Hematopoietic multipotent progenitor cell treated with erythropoietin and hydrocortisone succinate and interleukin-3 and kit ligand, for 8 days (in vitro differentiated cells): ENCODE results near the gene HADHB.
"Not testable (repeated sequence)": the region's sequence is repeated elsewhere in the genome, so short reads cannot be mapped to it uniquely, and the experiment has no call there.

ENCODE experiments used
- DNase-seq: peaks from one replicate; pipeline ENCODE4 v3.0.0-alpha.2; 2015

Gene HADHB

GRCh38 chr2:26298286-26298637 is 53.5 kb downstream of the HADHB start:
- no peak for DNase-seq

DNA sequence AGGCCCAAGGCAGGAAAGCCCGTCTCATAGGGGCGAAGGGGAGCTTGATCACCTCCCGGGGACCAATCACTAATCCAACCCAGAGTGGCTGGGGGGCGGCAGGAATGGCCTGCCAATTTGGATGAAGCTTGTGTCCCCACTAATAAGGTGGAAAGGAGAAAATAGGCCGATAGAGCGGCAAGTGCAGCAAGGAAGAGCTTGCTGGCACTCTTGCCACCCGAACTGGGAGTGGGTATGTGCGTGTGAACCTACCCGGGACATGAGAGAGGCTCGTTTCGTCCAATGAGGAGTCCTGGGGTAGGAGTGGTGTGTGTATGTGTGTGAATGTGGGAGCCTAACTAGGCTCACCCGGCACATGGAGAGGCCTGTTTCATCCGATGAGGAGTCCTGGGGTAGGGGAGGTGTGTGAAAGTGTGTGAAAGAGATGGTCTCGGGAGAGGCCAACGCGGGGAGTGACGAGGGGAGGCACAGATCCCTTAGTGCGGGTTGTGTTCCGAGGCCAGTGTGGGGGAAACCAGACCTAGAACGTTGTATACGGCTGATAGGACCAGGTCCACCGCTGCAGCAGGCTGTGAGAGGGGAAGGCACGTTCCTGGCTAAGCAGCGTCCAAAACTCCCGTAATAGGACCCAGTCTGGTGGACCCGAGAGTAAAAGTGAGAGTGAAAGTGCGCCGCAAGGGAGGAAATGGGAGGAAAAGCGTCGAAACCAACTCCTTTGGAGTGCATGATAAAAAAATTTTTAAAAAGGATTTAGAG is 54.1 kb downstream of the HADHB start:
- peak; percentile 64 for DNase-seq

DNA sequence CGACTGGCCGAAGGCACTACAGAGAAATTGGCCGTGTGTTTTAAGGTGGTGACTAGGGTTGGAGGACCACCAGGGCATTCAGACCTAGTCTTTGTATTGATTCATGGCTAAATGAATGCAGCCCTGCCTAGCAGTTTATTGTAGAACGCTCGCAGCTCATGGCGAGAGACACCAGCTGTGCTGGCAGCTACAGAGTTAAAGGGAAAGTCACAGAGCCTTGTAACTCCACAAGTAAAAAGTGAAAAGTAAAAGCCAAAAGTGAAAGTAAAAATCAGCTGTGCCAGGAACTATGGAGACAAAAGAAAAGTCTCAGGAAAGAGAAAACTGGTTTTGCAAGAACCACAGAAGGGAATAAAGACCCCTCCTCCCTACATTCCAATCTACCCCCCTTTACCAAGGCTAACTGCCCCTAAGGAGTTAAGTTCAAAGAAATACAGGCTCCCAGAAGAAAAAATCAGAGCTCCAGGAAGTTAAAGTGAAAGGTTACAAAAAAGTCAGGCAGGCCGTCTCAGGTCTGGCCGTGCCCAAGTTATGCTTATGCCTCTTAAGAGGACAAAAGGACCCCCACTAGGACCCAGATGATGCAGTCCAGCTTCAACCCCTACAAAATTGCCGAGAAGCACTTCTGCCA is 54.8 kb downstream of the HADHB start:
- peak; percentile 37 for DNase-seq

DNA sequence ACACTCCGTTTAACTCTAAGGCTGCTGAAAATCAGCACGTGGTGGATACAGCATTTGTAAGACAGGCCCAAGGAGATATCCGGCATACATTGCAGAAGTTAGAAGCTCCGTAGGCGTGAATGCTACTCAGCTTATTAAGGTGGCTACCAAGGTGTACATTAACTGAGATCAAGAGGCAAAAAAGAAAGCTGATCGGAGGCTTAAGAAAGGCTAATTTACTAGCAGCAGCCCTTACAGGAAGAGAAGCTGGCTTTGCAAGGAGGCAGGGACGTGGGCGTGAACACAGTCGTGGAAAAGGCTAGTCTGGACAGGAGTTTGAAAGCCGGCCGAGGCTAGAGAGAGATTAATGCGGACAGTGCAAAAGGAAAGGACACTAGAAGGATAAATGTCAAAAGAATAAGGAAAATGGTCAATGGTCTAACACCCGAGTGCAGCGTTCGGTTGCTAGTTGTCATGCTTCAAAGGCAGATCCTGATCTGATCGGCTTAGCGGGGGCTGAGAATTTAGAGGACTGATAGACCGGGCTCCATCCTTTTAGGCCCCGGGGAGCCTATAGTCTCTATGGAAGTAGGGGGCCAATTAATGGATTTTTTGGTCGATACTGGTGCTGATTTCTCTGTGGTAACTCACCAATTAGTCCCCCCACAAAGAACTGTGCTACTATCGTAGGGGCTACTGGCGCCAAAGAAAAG is 55.6 kb downstream of the HADHB start:
- DNase-seq: no peak

DNA sequence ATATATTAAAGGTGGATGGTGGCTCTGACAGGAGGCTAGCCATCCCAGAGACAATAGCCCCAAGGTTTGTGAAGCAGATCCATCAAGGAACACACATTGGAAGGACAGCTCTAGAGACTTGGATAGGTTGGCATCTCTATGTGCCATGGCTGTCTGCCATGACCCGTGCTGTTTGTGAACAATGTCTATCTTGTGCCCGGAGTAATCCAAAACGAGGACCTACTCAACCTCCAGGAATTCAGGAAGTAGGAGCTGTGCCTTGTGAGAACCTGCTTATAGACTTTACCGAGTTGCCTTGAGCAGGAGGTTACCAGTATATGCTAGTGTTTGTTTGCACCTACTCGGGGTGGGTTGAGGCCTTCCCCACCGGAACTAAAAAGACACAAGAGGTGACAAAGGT is 58.1 kb downstream of the HADHB start:
- no peak for DNase-seq

DNA sequence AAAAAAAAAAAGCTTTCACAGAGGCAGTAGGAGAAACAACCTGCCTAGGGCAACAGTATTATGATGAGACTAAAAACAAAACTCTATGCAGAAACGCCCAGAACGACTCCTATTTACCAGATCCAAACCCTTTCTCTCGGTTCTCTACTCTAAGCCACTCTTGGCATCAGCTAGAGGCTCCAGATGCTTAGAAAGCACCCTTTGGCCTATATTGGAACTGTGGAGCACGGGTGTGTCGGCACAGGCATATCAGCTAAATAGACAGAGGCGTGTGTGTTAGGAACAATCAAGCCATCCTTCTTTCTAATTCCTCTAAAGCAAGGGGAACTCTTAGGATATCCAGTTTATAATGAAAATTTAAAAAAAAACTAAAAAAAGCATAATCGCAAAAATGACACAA is 60.4 kb downstream of the HADHB start:
- DNase-seq: not testable (repeated sequence)

DNA sequence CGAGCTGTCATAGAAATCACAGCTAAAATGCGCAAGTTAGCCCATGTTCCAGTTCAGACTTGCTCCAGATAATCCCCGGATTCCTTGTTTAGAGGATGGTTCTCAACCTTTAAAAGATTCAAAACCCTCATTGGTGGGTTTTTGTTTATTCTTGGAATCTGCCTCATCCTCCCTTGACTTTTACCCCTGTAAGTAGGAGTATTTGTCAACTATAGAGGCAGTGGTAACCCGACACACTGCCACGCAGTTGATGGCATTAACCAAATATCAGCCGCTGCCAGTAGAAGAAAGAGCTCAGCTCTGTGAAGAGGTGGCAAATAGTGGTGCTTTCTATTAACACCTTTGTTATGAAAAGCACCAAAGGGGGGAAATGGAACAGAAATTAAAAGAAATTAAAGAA is 60.8 kb downstream of the HADHB start:
- DNase-seq: no peak

- DNase-seq: no peak
These were observed 65.2 kb downstream of the HADHB start for GRCh38 chr2:26309921-26310320.

DNA sequence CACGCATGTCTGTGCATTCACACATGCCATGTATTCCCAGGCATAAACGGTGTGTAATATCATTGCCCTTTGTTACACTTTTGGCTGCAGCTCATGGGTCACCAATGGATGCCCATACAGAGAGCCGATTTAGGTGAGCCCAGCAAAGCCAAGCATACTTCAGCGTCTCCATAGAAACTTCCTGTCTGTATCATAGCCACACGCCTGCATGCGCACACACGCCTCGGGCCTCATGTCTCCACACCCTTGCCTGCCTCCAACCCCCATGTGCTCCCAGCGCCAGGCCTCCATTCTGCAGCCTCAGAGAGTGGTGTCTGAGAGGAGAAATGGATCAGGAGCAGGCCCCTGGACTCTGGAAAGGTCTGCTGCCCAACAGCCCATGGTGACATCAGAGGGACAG is 67.7 kb downstream of the HADHB start:
- DNase-seq: no peak

DNA sequence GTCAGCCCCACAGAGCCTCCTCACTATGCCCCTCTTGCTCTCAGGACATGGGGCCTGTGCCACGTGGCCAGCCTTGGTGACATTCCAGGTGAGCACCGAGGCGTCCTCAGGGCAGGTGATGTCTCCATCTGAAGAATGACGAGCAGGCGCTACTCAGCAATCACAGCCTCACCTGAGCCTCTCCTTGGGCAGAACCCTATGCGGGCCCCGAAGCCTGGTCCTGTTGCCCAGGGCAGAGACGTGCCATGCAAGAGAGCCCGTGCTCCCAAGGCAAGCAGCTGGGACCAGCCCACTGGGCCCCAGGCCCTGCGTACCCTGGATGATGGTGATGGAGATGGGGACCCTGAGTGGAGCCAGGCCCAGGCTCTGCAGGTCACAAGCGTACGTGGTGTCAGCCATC is 68.7 kb downstream of the HADHB start:
- no peak for DNase-seq

DNA sequence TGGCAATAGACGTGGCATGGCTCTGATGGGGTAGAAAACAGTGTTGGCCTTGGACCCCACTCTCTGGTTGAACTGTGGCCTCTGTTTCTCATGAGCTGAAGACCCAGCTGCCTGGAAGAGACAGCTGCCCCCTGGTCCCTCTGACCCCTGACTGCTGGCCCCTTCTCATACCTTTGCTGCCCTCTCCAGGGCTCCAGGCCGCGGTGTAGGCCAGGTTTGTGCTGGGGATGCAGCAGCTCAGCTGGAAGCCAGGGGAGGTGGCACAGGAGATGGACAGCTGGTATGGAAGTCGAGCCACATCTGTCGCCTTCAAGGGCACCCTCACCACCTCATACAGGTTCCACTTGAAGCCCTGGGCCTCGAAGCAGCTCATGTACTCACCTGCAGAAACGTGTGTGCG is 69.5 kb downstream of the HADHB start:
- no peak for DNase-seq

DNA sequence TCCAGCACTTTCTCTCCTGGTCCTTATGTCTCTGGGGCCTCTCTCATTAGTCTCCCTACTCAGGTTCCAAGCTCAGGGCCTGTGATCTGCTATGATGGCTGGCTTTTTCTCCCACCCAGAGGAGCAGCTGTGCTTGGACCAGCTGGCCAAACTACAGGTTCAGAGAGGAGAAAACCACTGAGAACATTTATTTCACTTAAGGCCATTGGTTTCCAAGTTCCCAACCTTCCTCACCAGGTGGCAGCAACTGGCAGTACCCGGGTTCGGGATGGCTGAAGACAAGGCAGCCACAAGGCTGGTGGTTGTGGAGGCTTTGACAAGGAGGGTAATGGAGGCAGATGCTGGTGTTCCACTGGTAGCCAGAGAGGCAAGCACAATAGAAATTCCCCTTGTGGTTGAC is 71.3 kb downstream of the HADHB start:
- peak; percentile 31 for DNase-seq

DNA sequence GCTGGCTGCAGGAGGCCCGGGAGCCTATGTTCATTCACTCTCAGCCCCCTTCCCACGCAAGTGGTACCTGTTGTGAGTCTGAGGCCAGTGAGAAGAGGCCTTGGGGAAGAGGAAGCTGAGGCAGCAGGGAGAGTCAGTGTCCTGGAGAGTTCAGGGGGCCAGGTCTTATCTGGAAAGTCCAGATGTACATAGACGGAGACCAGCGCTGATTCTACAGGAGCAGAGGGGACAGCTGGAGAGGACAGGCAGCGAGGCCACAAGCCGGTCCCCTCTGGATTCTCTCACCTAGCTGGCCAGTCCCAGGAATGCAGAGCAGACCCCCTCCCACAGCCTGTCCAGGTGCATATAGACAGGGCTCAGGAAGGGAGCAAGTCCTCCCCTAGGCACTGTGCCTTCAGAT is 72.1 kb downstream of the HADHB start:
- no peak for DNase-seq

GRCh38 chr2:26317377-26318105 is 72.8 kb downstream of the HADHB start:
- DNase-seq: no peak

- no peak for DNase-seq
These were observed 74.2 kb downstream of the HADHB start for GRCh38 chr2:26318950-26319349.

GRCh38 chr2:26324479-26324878 is 79.7 kb downstream of the HADHB start:
- not testable (repeated sequence) for DNase-seq

GRCh38 chr2:26324903-26325302 is 80.2 kb downstream of the HADHB start:
- no peak for DNase-seq

GRCh38 chr2:26325851-26326250 is 81.1 kb downstream of the HADHB start:
- DNase-seq: no peak

GRCh38 chr2:26326514-26326913 is 81.8 kb downstream of the HADHB start:
- no peak for DNase-seq

GRCh38 chr2:26327291-26328272 is 82.8 kb downstream of the HADHB start:
- DNase-seq: no peak

DNA sequence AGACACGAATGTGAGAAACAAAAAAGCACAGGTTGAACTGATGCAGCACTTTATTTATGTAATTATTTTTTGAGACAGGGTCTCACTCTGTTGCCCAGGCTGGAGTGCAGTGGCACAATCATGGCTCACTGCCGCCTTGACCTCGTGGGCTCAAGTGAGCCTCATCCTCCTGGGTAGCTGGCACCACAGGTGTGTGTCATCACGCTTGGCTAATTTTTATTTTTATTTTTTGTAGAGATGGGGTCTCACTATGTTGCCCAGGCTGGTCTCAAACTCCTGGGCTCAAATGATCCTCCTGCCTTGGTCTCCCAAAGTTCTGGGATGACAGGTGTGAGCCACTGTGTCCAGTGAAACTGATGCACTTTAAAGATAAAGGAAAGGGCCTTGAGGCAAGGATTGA is 84.3 kb downstream of the HADHB start:
- DNase-seq: not testable (repeated sequence)

DNA sequence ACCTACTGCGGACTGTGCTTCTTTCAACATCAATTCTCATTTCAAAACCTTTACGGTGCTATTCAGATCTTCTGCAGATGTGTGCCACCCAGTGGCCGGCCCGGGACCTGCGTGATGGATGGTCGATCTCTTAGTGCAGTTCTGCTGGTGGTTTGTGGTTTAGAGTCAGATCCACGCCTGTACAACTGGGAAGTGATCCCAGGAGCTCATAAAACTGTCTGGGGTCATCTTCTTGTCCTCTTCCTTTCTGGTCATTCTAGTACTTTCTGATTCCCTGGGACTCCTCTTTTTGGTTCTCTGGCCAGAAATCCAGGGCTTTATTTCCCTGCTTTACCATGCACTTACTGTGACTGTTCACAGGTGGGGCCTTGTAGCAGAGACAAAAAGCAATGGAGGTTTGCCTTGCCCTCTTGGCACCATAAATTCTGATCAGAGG is 85.4 kb downstream of the HADHB start:
- peak; percentile 86 for DNase-seq
